Aorta (tissue), 5 donors: ENCODE measurements around the gene C17orf100. TPM values are rescaled to one million over a fixed set of nuclear protein-coding genes. Genes with fewer than 3 reads are reported as not detected.

ENCODE experiments used
- ATAC-seq: fragments of 200-7000 bp; cut with Tn5 transposase; one replicate; pipeline ENCODE4 v1.9.1; 2022; ENCODE audit warnings: moderate library complexity; ENCODE audit not compliant: low FRiP score
- DNase-seq, 2 donors: peaks; one replicate each; pipeline ENCODE4 v3.0.0-alpha.2; 2020
- H3K27ac ChIP-seq, 2 donors: one replicate each; pipeline ENCODE4 v1.5.1; 2013; ENCODE audit warnings: low read length in 2 of 2, mild to moderate bottlenecking in 2 of 2, moderate library complexity in 2 of 2, control low read depth in 1 of 2, inconsistent platforms in 1 of 2, low read depth in 1 of 2
- H3K27me3 ChIP-seq, 2 donors: one replicate each; pipeline ENCODE4 v1.6.1; 2013; ENCODE audit warnings: control low read depth in 1 of 2, low read length in 1 of 2, mild to moderate bottlenecking in 1 of 2, moderate library complexity in 1 of 2; ENCODE audit not compliant: insufficient read depth in 2 of 2, control insufficient read depth in 1 of 2
- H3K36me3 ChIP-seq, 2 donors: one replicate each; pipeline ENCODE4 v1.6.1; 2013; ENCODE audit warnings: control low read depth in 1 of 2, low read length in 1 of 2, mild to moderate bottlenecking in 1 of 2; ENCODE audit not compliant: insufficient read depth in 2 of 2, control insufficient read depth in 1 of 2
- H3K4me1 ChIP-seq, 2 donors: one replicate each; pipeline ENCODE4 v1.6.1; 2013; ENCODE audit warnings: low read length in 2 of 2, control low read depth in 1 of 2, mild to moderate bottlenecking in 1 of 2, moderate library complexity in 1 of 2; ENCODE audit not compliant: insufficient read depth in 2 of 2, control insufficient read depth in 1 of 2
- H3K4me3 ChIP-seq, 2 donors: one replicate each; pipeline ENCODE4 v1.5.1; 2013; ENCODE audit warnings: low read length in 2 of 2, control low read depth in 1 of 2, mild to moderate bottlenecking in 1 of 2
- H3K9me3 ChIP-seq: one replicate; pipeline ENCODE4 v1.6.1; 2013; ENCODE audit warnings: mild to moderate bottlenecking, low read length; ENCODE audit not compliant: control insufficient read depth
- WGBS, 2 donors: extraction: QIAGEN DNeasy Blood & Tissue Kit; methylation state at CpG; one replicate each; pipeline ENCODE4 v1.1.7; 2013; 5-methylcytosine and 5-hydroxymethylcytosine counted together
- intact Hi-C, 2 donors: fragments of 100-400 bp; cut with DNase I; formaldehyde crosslinking; loops; one replicate each; pipeline versions ENCODE4 v1.14.2 to v1.15.0; 2022
- polyA plus RNA-seq, 2 donors: library from polyadenylated mRNA; stranded (reverse); fragments of 200-250 nt; gene quantifications; one replicate each; pipeline ENCODE4 v1.2.3, GENCODE V29; 2013
- total RNA-seq, 2 donors: library from RNA; stranded (reverse); fragmentation: NEBNext Ultra II Directional; extraction: Animal tissue kit (Norgen Biotek cat#: 25700); gene quantifications; one replicate each; pipeline ENCODE4 v1.2.1, GENCODE V29; 2021
- donor health status: healthy with polysubstance abuse.
- donor health status: Bipolar disorder and iron deficiency.
- donor health status: DM: no; HTN: no; CAD: no.
- donor health status: DM: no; HTN: no; CAD: no.
- donor health status: DM: yes; HTN: yes; CAD: no.

Gene C17orf100
- total and polyA plus RNA-seq, 4 donors, result 1.0 to 1.5 (median 1.3) TPM

DNA sequence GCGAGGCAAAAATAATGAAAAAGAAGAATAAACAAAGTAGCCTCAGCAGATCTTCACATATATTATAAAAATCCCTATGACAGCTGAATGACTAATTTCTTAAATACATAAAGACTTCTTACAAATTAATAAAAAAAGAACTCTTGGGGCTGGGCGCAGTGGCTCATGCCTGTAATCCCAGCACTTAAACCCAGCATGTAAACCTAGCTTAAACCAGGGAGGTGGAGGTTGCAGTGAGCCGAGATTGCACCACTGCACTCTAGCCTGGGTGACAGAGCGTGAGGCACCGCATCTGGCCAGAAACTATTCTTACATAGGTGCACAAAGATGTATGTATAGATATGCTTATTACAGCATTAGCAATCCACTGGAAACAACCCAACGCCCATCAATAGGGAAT is 27.7 kb downstream of the C17orf100 start:
- H3K27me3 ChIP-seq, result no peaks in the 10 kb centered on the region
- intact Hi-C loops, result no loop called here
- no peak for DNase-seq
- H3K9me3 ChIP-seq, result no peaks in the 10 kb centered on the region
- no peak overlapping the region for H3K27ac ChIP-seq
- H3K4me1 ChIP-seq, result no peaks in the 10 kb centered on the region
- WGBS, 2 donors, result 75% methylated on average over 6 of the region's 6 CpGs
- no peaks in the 10 kb centered on the region for H3K36me3 ChIP-seq
- no peak for ATAC-seq
- no peak overlapping the region for H3K4me3 ChIP-seq

GRCh38 chr17:6681176-6681575 is 29.6 kb downstream of the C17orf100 start:
- Histone ChIP-seq H3K4me3 (no peak overlapping the region), H3K4me1 (no peaks in the 10 kb centered on the region), H3K9me3 (no peaks in the 10 kb centered on the region), H3K27ac (no peak overlapping the region), H3K27me3 (no peaks in the 10 kb centered on the region), H3K36me3 (no peaks in the 10 kb centered on the region)
- 68 to 69% methylated on average over 4 of the region's 4 CpGs for WGBS, 2 donors
- no peak for ATAC-seq
- DNase-seq, result no peak
- intact Hi-C loops, result no loop called here

- ATAC-seq, result no peak
- WGBS, 2 donors, result 70 to 73% methylated on average over 5 of the region's 5 CpGs
- intact Hi-C loops, result no loop called here
Measured at GRCh38 chr17:6681671-6682070, 30.1 kb downstream of the C17orf100 start.

GRCh38 chr17:6682339-6682738 is 30.8 kb downstream of the C17orf100 start:
- no peak for ATAC-seq
- DNase-seq, result no peak
- Histone ChIP-seq H3K27me3 (no peaks in the 10 kb centered on the region), H3K4me3 (no peak overlapping the region), H3K27ac (no peak overlapping the region), H3K9me3 (no peaks in the 10 kb centered on the region), H3K36me3 (no peaks in the 10 kb centered on the region), H3K4me1 (no peaks in the 10 kb centered on the region)
- 77 to 84% methylated on average over 4 of the region's 4 CpGs for WGBS, 2 donors
- intact Hi-C loops, result no loop called here

More at GRCh38 chr17:6681671-6682070, 30.1 kb downstream of the C17orf100 start:
- Histone ChIP-seq H3K4me3 (no peak overlapping the region), H3K36me3 (no peaks in the 10 kb centered on the region), H3K9me3 (no peaks in the 10 kb centered on the region), H3K27ac (no peak overlapping the region), H3K27me3 (no peaks in the 10 kb centered on the region), H3K4me1 (no peaks in the 10 kb centered on the region)
- no peak for DNase-seq

DNA sequence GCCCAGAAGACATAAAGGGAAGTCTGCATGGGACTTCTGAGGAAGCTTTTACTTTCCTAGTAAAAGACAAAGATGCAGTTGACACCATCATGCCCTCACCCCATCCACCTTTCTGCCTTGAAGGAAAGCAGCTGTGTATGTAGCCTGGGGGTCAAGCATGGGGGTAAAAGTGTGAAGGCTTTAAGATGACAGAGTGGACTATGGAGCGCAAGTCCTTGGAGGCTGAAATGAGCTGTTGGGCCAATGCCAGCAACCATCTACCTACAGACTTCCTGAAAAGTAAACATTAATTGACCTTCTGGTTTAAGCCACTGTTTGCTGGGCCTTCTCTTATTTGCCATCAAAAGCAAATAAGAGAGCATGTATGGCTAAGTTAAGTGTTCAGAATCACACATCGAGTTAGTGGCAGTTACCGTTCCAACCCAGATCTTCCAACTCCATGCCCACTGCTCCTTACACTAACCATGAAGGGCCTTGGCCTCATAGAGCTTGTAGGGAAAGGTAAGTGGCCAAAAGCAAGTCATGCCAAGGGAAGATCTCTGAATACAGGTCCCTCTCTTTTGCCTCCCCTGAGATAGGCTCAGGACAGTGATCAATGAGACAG is 31.6 kb downstream of the C17orf100 start:
- ATAC-seq (no peak), DNase-seq (no peak)
- no peak overlapping the region for H3K4me3 ChIP-seq
- no peaks in the 10 kb centered on the region for H3K9me3 ChIP-seq
- no peaks in the 10 kb centered on the region for H3K36me3 ChIP-seq
- H3K27me3 ChIP-seq, result no peaks in the 10 kb centered on the region
- 90 to 93% methylated on average over 3 of the region's 3 CpGs for WGBS, 2 donors
- no peak overlapping the region for H3K27ac ChIP-seq
- intact Hi-C loops, result no loop called here
- H3K4me1 ChIP-seq, result no peaks in the 10 kb centered on the region

GRCh38 chr17:6683730-6684459 is 32.3 kb downstream of the C17orf100 start:
- Histone ChIP-seq H3K27me3 (no peaks in the 10 kb centered on the region), H3K9me3 (no peaks in the 10 kb centered on the region), H3K27ac (no peak overlapping the region), H3K4me1 (no peaks in the 10 kb centered on the region), H3K36me3 (no peaks in the 10 kb centered on the region), H3K4me3 (no peak overlapping the region)
- ATAC-seq, result no peak
- 88 to 91% methylated on average over 3 of the region's 3 CpGs for WGBS, 2 donors
- DNase-seq, result no peak
- intact Hi-C loops, result no loop called here

DNA sequence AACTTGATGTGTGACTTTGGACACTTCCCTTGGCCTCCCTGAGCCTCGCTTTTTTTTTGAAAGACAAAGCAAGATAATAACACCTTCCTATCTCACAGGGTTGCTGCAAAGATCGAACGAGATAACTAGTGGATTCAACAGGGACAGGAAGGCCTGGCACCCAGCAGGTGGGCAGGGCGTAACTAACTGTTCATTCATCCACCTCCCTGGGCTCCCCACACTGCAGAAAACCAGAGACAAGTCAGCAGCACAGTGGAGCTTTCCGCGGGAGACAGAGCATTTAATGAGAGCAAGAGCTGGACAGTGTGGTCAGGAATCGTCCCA is 32.9 kb downstream of the C17orf100 start:
- no peaks in the 10 kb centered on the region for H3K27me3 ChIP-seq
- H3K36me3 ChIP-seq, result no peaks in the 10 kb centered on the region
- DNase-seq (no peak), ATAC-seq (no peak)
- WGBS, 2 donors, result 64 to 70% methylated on average over 7 of the region's 7 CpGs
- no peak overlapping the region for H3K27ac ChIP-seq
- H3K9me3 ChIP-seq, result no peaks in the 10 kb centered on the region
- no peaks in the 10 kb centered on the region for H3K4me1 ChIP-seq
- H3K4me3 ChIP-seq, result no peak overlapping the region
- intact Hi-C loops, result no loop called here

DNA sequence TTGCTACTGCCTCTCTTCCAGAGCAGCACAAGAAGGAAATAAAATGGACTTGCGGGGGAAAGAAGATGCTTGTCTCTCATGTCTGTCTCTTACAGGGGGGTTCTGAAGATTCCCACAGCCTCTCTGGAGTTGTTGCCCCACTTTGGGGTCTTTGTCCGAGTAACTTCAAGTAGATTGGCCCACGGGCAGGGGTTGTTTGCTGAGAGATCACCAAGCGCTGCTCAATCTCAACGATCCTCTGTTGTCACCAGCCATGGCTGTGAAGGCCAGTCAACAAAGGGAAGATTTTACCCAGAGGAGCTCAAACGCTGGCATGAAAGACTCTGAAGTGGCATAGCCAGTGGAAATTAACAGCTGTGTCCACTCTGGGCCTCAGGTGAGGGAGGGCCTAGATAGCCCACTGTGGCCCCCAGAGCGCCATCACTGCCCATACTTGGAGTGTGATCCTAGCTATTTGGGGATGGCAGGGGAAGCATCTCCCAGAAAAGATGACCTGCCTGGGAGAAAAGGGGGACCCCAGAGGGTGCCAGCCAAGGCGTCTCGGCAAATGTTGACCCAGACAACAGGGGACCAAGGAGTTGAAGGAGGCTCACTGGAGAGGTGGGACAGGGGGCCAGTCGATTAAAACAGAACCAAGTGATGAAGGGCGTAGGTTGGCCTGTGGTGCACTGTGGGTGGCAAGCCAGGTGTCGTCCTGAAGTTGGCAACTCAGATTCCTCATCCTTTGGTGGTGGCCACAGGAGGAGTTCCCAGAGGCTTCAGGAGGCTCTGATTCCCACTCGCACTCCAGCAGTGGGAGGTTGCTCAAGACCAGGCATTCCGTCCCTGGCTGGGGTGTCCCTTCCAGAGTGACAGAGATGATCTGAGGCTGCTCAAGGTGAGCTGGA is 33.6 kb downstream of the C17orf100 start:
- Histone ChIP-seq H3K27ac (no peak overlapping the region), H3K9me3 (no peaks in the 10 kb centered on the region), H3K36me3 (no peaks in the 10 kb centered on the region), H3K4me1 (no peaks in the 10 kb centered on the region), H3K27me3 (no peaks in the 10 kb centered on the region), H3K4me3 (no peak overlapping the region)
- no peak for ATAC-seq
- 83 to 84% methylated on average over 14 of the region's 14 CpGs for WGBS, 2 donors
- intact Hi-C loops, result no loop called here
- DNase-seq, result no peak
